Prostate gland (tissue), 2 donors: ENCODE data around the gene TARS1.

Experiments
- CTCF ChIP-seq, 4 experiments: fragments of 200-600 bp in 2 of 4; fragments of 450-650 bp in 2 of 4; sonication (generic) in 2 of 4; IDR thresholded peaks; 1 replicate in 3 of 4; 2 replicates in 1 of 4; pipeline ENCODE4 v1.5.1; 2016 to 2019; ENCODE audit warnings: antibody characterized with exemption in 4 of 4, mild to moderate bottlenecking in 2 of 4, moderate library complexity in 2 of 4
- POLR2A ChIP-seq: fragments of 450-650 bp; IDR thresholded peaks from one replicate; pipeline ENCODE4 v1.6.1; 2016; ENCODE audit warnings: antibody characterized with exemption, mild to moderate bottlenecking
- POLR2AphosphoS5 ChIP-seq: sonication (generic); formaldehyde crosslinking; IDR thresholded peaks from one replicate; pipeline ENCODE4 v1.6.1; 2017; ENCODE audit warnings: antibody characterized with exemption

- TF ChIP-seq POLR2A (no peak), POLR2AphosphoS5 (no peak), CTCF (IDR thresholded peaks at IDR 0.05) (no peak)
Observed at GRCh38 chr5:33417632-33418031, 23.1 kb upstream of the TARS1 start.
